Activated CD4-positive, CD25-positive, alpha-beta regulatory T cell treated with anti-CD3 and anti-CD28 coated beads, Interleukin-2, amount 50 U/mL, for 72 hours (primary cell): ENCODE data around the gene RBBP8NL.

ENCODE experiments used
- DNase-seq: peaks from one replicate; pipeline ENCODE4 v3.0.0; 2021

Gene RBBP8NL

GRCh38 chr20:62427172-62428001 is at the start of gene RBBP8NL:
Gene RBBP8NL, minus strand, starts transcription at chr20:62427539. Its CDS starts 7,892 bp downstream, at chr20:62419647.
- no peak for DNase-seq

- no peak for DNase-seq
These were observed 48.9 kb upstream of the RBBP8NL start for GRCh38 chr20:62476056-62476838.

- DNase-seq: no peak
These were observed 48.4 kb upstream of the RBBP8NL start, which contains the start of gene GATA5 for GRCh38 chr20:62475772-62476055. Gene GATA5, minus strand, starts transcription at chr20:62475995. Its CDS starts 474 bp downstream, at chr20:62475521.

DNA sequence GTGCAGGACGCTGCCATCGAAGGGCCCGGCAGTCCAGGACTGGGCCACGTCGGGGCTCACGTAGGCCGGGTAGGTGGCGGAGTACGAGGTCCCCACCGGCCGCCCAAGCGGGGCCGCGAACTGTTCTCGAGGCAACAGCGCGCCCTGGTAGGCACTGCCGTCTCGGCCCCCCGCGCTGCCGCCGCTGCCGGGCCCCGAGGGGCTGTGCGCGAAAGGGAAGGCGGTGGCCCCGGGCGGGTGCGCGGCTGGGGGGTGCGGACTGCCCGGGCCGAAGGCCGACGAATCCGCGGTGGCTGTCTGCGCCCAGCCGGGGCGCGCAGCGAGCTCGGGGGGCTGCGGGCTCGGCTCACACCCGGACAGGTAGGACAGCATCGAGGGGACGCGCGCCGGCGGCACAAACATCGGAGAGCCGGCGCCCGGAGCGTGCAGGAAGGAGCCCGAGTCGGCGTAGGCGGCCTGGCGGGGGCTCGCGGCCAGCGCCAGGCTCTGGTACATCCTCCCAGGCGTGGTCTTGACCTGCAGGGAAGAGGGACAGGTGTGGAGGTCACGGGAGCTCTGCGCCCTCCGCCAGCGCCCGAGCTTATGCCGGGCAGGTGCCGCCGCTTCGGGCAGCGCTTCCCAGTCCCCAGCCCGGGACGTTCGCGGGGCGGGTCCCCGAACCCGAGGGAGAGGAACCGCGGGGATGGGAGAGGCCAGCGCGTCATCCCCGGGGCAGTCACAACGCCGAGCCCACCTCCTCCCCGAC is 47.9 kb upstream of the RBBP8NL start:
- no peak for DNase-seq

GRCh38 chr20:62474604-62475026 is 47.3 kb upstream of the RBBP8NL start:
- no peak for DNase-seq

- DNase-seq: no peak
These were observed 46.6 kb upstream of the RBBP8NL start for GRCh38 chr20:62473717-62474603.

DNA sequence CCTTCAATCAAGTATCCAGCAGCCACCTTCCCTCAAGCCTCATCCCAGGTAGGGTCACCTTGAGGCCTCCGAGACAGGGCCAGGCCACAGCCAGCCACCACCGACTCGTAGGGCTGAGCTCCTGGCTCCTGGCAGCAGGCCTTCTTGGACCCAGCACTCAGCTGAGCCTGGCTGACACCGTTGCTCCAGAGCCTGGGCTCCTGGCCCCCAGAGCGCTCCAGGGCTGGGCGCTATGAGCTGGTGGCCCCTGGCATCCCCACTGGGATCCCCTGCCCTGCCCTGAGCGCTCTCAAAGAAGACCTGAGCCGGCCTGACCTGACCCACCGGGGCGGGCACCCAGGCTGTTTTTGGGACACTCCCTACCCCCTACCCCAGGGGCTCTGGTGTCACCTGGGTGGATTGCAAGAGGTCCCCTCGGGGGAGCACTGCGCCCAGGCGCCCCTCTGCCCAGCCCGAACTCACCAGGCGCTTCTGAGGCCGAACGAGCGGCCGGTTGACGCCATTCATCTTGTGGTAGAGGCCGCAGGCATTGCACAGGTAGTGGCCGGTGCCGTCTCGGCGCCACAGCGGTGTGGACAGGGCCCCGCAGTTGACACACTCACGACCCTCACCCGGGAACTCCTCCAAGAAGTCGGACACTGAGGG is 45.7 kb upstream of the RBBP8NL start:
- no peak for DNase-seq

DNA sequence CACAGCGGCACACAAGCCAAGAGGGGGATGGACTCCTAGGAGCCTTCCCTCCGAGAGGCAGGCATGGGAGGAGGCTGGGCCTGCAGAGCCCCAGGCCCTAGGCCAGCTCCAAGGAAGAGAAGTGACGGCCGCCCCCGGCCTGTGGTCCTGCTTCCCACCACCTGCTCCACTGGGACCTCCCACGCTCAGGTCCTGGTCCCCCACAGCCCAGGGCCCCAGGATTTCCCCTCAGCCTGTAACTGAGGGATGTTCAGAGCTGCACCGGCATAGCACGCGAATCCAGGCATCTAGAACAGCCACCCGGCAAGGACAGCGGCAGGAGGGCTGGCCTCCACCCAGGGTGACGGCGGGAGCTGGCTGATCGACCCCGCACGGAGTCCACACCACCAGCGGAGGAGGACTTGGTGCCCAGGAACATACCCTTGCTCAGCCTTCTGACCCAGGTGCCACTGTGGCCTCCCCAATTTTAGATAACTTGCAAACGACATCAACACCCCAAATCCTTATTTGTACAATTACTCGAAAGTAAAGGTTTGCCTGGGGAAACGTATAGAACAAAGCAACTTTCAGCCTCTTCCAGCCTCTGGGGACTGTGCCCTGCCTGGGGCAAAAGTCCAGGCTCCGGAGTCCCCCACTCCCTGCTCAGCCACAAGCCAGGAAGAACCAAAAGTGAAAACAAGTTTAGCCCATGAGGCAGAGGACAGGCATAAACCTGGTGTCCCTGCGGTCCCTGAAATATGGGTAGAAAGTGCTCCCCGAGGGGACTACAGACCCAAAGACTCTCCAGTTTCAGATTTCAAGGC is 45.0 kb upstream of the RBBP8NL start:
- DNase-seq: no peak

DNA sequence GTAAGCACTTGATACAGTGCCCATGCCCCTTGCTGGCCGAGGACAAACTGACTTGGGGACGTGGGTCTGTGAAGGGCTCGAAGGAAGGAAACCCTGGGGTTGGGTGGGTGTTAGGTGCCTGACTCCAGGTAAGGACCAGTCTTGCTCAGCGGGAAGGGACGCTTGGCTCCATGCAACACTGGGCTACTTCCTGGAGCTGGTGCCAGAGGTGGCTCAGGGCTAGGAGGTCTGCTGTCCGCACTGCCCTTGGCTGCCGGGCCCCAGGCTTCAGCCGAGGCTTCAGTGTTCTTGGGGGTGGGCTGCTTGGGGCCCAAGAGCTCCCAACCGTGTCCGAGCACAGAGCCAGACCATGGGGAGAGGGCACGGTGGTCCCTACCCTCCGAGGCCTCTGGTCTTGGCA is 43.1 kb upstream of the RBBP8NL start:
- DNase-seq: no peak

DNA sequence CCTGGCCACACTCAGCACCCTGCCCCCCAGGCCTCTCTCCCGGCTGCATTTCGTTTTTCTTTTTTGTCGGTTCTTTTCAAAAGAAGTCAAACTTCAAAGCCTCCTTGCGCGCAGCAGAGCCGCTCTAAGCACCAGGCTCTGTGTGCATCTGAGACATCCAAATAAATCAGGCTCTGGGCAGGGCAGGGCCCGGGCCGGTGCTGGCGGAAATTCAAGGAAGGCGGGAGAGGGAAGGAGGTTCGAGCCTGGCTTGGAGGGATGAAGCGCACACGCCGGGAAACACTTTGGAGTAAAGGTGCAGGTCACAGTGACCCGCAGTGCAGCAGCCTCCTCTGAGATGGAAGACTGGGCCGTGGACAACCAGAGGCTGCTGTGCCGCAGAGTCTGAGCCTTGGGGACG is 42.7 kb upstream of the RBBP8NL start:
- no peak for DNase-seq

DNA sequence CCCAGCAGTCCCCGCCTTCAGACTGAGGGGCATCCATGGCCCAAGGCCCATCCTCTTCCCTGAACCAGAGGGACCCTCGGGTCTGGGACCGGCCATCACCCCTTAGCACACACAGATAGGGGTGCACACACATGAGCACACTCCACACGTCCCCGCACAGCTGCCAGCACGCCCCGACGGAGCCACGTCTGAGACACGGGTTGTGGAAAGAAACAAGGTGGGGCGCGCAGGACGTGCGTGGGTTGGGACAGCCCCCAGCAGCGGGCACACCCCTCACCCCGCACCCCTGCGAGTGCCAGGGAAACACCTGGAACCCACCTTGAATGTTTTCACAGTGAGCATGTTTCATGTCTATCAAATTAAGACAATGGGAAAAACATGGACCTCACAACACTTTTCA is 42.0 kb upstream of the RBBP8NL start:
- DNase-seq: no peak

DNA sequence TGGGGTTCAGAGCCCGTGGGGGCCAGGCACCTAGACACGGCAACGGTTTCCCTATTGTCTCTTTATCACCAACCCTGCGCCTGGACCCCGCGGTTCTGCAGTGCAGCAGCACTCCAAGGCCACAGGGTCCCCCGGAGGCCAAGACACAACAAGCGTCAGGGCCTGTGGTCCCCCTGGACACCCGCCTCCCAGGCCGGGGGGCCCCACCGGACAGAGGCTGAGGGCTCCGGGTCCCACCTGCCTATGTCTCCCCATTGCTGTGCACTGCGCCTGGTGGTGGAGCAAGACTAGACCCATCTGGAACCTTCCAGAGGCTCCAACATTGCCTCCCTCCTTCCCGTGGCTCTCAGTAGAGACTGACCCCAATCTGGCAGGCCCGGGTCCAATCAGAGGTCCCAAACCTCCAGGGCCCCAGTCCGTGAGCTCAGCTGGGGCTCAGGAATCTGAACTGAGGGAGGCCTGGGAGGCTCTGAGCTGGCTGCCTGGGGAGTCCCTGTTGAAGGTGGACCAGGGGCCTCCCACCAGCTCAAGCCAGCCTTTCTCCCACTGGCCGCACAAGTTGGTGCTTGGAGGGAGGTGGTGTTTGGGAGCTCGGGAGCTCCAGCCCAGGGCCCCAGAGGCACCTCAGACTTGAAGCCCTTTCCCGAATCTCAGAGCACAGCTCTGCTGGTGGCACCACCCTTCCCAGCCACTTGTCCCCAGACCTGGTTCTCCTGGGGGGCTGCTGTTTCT is 39.6 kb upstream of the RBBP8NL start:
- DNase-seq: no peak

- no peak for DNase-seq
These were observed 38.9 kb upstream of the RBBP8NL start for GRCh38 chr20:62466072-62466760.

- no peak for DNase-seq
These were observed 37.7 kb upstream of the RBBP8NL start for GRCh38 chr20:62464990-62465389.

GRCh38 chr20:62464425-62464770 is 37.1 kb upstream of the RBBP8NL start:
- no peak for DNase-seq

DNA sequence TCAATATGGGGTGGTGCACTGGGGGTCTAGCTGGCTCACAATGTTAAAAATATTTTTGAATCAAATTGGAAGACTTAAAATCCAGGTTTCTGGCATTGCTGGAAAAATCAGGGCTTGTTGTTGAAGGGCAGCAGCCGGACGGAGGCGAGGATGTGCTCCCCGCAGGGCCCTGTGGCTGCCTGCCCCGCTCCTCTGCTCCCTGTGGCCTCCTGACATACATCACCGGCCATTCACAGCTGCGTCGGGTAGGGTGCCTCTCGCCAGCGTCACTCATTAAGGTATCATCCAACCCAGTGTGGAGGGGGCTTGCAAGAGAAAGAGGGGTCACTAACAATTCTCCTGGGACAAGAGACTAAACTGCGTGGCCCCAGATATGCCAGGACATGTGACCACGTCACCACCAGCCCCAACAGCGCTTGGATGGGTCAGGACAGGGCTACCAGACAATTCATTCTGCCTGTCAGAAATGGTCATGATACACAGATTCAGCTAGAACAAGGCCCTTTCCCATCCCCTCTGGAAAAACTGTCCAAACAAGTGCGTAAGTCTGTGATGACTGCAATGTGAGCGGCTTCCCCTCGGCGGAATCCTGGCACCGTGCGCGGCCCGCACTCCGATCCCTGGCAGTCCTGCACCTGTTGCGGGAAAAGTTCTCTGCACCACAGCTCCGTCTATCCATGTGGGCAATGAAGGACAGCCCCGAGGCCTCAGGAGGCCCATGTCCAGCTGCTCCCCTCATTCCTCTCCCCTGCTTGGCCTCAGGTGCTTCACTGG is 36.5 kb upstream of the RBBP8NL start:
- DNase-seq: no peak

- DNase-seq: no peak
These were observed 35.7 kb upstream of the RBBP8NL start for GRCh38 chr20:62462976-62463592.

DNA sequence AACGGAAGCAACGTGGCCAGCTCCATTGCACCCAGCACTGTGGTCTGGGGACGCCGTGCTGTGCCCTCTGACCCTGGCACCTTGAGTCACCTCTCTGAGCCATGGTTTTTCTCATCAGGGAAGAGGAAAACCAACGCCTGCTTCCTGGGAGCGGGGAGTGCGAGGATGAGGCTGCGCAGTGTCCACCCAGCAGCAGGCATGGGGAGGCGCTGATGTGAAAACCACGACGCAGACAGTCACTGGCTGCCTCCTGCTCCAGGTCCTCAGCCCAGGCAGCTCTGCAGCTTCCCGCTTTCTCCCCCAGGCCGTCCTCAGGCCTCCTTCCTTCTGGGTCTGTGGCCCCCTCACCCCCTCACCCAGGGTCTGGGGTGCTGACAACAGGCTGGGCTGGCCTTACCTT is 34.5 kb upstream of the RBBP8NL start:
- no peak for DNase-seq

DNA sequence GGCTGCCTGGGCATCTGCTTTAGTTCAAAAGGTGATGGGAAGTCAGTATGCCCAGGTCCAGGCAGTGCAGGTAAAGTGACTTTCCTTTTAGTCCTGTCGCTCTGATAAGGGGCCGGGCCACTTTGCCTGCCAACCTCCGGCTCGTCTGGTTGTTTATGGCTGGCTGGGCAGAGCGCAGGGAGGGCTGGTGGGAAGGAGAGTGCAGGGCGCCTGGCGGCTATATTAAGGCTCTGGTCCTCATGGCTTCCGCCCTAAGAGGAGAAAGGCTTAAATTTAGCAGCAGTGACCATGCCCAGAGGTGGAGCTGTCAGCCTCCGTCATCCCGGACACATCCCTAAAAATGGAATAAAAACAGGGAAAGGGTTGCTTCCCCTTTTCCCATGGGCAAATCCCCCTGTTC is 33.8 kb upstream of the RBBP8NL start:
- DNase-seq: no peak
